ENCODE data around the gene NUB1.
A peak's percentile ranks its signal among the peaks of the same experiment; 100 is the strongest.

The NUB1 gene

GRCh38 chr7:151307536-151307935 lies 34.1 kb upstream of the NUB1 start:
- TF ChIP-seq CTCF (IDR thresholded peaks at IDR 0.05) = no peak
- H3K4me1 Mint-ChIP-seq = peaks cover 15% of the 10 kb centered on the region
- H3K9me3 Mint-ChIP-seq = peaks cover 14% of the 10 kb centered on the region
- no peaks in the 10 kb centered on the region for H3K36me3 Mint-ChIP-seq (ENCODE audit: low read depth)
- H3K4me3 Mint-ChIP-seq = no peak overlapping the region
- H3K27ac Mint-ChIP-seq = no peak overlapping the region
- DNase-seq = no peak
- peaks cover 54% of the 10 kb centered on the region for H3K27me3 Mint-ChIP-seq (ENCODE audit: low read depth, poor library complexity)

- H3K4me3 Mint-ChIP-seq = no peak overlapping the region
- H3K36me3 Mint-ChIP-seq (ENCODE audit: low read depth) = no peaks in the 10 kb centered on the region
- H3K27ac Mint-ChIP-seq = no peak overlapping the region
- H3K27me3 Mint-ChIP-seq (ENCODE audit: low read depth, poor library complexity) = peaks cover 46% of the 10 kb centered on the region
- no peak for DNase-seq
- H3K4me1 Mint-ChIP-seq = peaks cover 15% of the 10 kb centered on the region
- no peak for TF ChIP-seq CTCF (IDR thresholded peaks at IDR 0.05)
- peaks cover 14% of the 10 kb centered on the region for H3K9me3 Mint-ChIP-seq
Observed at GRCh38 chr7:151308256-151308655, 33.4 kb upstream of the NUB1 start.

GRCh38 chr7:151308791-151309190 lies 32.8 kb upstream of the NUB1 start:
- DNase-seq = no peak
- Mint-ChIP-seq H3K4me1 (peaks cover 11% of the 10 kb centered on the region), H3K27ac (no peak overlapping the region), H3K36me3 (ENCODE audit: low read depth) (no peaks in the 10 kb centered on the region), H3K27me3 (ENCODE audit: low read depth, poor library complexity) (peaks cover 41% of the 10 kb centered on the region), H3K9me3 (peaks cover 14% of the 10 kb centered on the region), H3K4me3 (no peak overlapping the region)
- no peak for TF ChIP-seq CTCF (IDR thresholded peaks at IDR 0.05)

- no peak for DNase-seq
- no peaks in the 10 kb centered on the region for H3K36me3 Mint-ChIP-seq (ENCODE audit: low read depth)
- H3K4me3 Mint-ChIP-seq = no peak overlapping the region
- peaks cover 36% of the 10 kb centered on the region for H3K27me3 Mint-ChIP-seq (ENCODE audit: low read depth, poor library complexity)
- H3K4me1 Mint-ChIP-seq = peaks cover 9% of the 10 kb centered on the region
- peaks cover 14% of the 10 kb centered on the region for H3K9me3 Mint-ChIP-seq
- no peak for TF ChIP-seq CTCF (IDR thresholded peaks at IDR 0.05)
- no peak overlapping the region for H3K27ac Mint-ChIP-seq
Observed at GRCh38 chr7:151309311-151309710, 32.3 kb upstream of the NUB1 start.

GRCh38 chr7:151310578-151310977 lies 31.0 kb upstream of the NUB1 start:
- peak; percentile 13 for TF ChIP-seq CTCF (IDR thresholded peaks at IDR 0.05)
- H3K36me3 Mint-ChIP-seq (ENCODE audit: low read depth) = no peaks in the 10 kb centered on the region
- peaks cover 14% of the 10 kb centered on the region for H3K9me3 Mint-ChIP-seq
- no peak overlapping the region for H3K4me3 Mint-ChIP-seq
- no peak overlapping the region for H3K27ac Mint-ChIP-seq
- peaks cover 23% of the 10 kb centered on the region for H3K27me3 Mint-ChIP-seq (ENCODE audit: low read depth, poor library complexity)
- no peaks in the 10 kb centered on the region for H3K4me1 Mint-ChIP-seq
- DNase-seq = no peak

GRCh38 chr7:151311294-151311864 lies 30.2 kb upstream of the NUB1 start:
- peaks cover 14% of the 10 kb centered on the region for H3K9me3 Mint-ChIP-seq
- H3K4me3 Mint-ChIP-seq = no peak overlapping the region
- peaks cover 16% of the 10 kb centered on the region for H3K27me3 Mint-ChIP-seq (ENCODE audit: low read depth, poor library complexity)
- no peak for DNase-seq
- H3K27ac Mint-ChIP-seq = no peak overlapping the region
- no peak for TF ChIP-seq CTCF (IDR thresholded peaks at IDR 0.05)
- H3K4me1 Mint-ChIP-seq = no peaks in the 10 kb centered on the region
- no peaks in the 10 kb centered on the region for H3K36me3 Mint-ChIP-seq (ENCODE audit: low read depth)
